Chondrocyte (in vitro differentiated cells): ENCODE measurements around the gene MYH7. TPM values are rescaled to one million over a fixed set of nuclear protein-coding genes. Genes with fewer than 3 reads are reported as not detected.

ENCODE experiments used
- DNase-seq: peaks from one replicate; pipeline ENCODE4 v3.0.0; 2021; ENCODE audit warnings: mixed read lengths, low spot score
- H3K27ac Mint-ChIP-seq: one replicate; pipeline ENCODE4 v1.8.0; 2021; ENCODE audit warnings: mild to moderate bottlenecking, moderate library complexity, mixed read lengths; ENCODE audit not compliant: unreplicated experiment
- H3K27me3 Mint-ChIP-seq: 2 replicates; pipeline ENCODE4 v1.8.0; 2021; ENCODE audit warnings: low read depth, mixed read lengths
- H3K36me3 Mint-ChIP-seq: 2 replicates; pipeline ENCODE4 v1.8.0; 2021; ENCODE audit warnings: low read depth, mixed read lengths
- H3K4me1 Mint-ChIP-seq: 2 replicates; pipeline ENCODE4 v1.8.0; 2021; ENCODE audit warnings: low read depth, mild to moderate bottlenecking, mixed read lengths
- H3K4me3 Mint-ChIP-seq: one replicate; pipeline ENCODE4 v1.8.0; 2021; ENCODE audit warnings: mild to moderate bottlenecking, moderate library complexity, mixed read lengths; ENCODE audit not compliant: unreplicated experiment
- H3K9me3 Mint-ChIP-seq: 2 replicates; pipeline ENCODE4 v1.8.0; 2021; ENCODE audit warnings: low read depth, mixed read lengths
- total RNA-seq: library from RNA; stranded (reverse); gene quantifications from 3 replicates; pipeline ENCODE4 v1.2.1, GENCODE V29; 2021
- TF ChIP-seq, protein P1 (sequence below): fragments of 200-600 bp; sonication (generic); IDR thresholded peaks from 2 replicates; pipeline ENCODE4 v1.5.0; 2021; ENCODE audit warnings: antibody characterized with exemption, mild to moderate bottlenecking, moderate library complexity

Gene MYH7
- total RNA-seq, 1 donor from 2014 or later, result not detected

DNA sequence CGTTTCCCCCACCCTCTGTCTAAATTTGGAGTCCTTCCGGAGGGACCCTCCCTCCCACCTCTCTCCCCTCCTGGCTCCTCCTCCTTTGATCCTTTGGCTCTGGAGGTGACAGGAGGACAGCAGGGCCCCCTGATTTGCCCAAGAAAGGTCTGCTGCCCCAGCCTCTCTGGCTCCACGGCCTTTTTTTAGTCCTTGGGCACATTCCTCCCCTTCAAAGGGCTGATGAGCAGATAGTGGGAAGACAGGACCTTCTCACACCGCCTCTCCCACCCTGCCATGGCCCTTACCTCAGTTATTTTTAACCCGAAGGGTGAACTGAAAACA is 27.2 kb downstream of the MYH7 start:
- H3K9me3 Mint-ChIP-seq, result no peaks in the 10 kb centered on the region
- TF ChIP-seq, protein P1, sequence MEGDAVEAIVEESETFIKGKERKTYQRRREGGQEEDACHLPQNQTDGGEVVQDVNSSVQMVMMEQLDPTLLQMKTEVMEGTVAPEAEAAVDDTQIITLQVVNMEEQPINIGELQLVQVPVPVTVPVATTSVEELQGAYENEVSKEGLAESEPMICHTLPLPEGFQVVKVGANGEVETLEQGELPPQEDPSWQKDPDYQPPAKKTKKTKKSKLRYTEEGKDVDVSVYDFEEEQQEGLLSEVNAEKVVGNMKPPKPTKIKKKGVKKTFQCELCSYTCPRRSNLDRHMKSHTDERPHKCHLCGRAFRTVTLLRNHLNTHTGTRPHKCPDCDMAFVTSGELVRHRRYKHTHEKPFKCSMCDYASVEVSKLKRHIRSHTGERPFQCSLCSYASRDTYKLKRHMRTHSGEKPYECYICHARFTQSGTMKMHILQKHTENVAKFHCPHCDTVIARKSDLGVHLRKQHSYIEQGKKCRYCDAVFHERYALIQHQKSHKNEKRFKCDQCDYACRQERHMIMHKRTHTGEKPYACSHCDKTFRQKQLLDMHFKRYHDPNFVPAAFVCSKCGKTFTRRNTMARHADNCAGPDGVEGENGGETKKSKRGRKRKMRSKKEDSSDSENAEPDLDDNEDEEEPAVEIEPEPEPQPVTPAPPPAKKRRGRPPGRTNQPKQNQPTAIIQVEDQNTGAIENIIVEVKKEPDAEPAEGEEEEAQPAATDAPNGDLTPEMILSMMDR, result no peak
- DNase-seq, result no peak
- H3K4me3 Mint-ChIP-seq, result no peak overlapping the region
- H3K27me3 Mint-ChIP-seq, result peaks cover 57% of the 10 kb centered on the region
- H3K36me3 Mint-ChIP-seq, result no peaks in the 10 kb centered on the region
- H3K27ac Mint-ChIP-seq, result no peak overlapping the region
- H3K4me1 Mint-ChIP-seq, result no peaks in the 10 kb centered on the region

DNA sequence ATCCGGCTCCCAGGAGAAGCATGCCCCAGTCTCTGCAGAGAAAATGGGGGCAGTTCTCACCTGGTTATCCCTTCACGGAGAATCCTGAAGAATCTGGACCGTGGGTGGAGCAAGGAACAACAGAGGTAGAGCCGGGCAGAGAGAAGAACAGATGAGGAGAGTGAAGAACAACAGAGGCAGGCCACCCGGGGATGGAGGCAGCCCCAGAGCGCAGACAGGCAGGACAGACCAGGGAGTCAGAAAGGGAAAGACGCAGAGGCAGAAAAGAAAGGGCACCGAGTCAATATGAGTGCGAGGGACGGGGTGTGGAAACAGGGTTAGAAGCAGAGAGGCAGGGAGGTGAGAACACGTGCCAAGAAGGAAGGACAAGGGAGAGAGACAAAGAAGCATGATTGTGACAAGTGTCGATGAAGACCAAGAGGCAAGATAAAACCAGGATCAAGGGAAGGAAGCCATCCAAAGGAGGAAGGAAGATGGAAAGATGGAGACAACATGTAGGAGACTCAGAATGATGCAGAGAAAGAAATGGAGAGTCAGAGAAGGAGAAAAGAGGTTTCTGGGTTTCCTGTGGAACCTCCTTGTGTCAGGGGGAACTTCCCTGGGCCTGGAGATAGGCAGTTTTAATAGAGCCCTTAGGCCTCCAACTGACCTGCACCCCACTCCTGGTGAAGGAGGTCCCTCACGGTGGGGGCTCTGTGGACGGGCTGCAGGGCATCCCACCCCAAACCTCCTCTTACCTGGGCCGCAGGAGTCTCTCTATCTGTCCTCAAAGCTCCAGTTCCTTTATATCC is 27.7 kb downstream of the MYH7 start, which contains the start of gene MYH6:
TSS of gene MYH6 (minus strand) at position 758 of the 791 bp plus-strand sequence. CDS start 1,050 bp downstream, outside the sequence.
- TF ChIP-seq, protein P1, result no peak
- H3K4me1 Mint-ChIP-seq, result no peaks in the 10 kb centered on the region
- no peak within 1 kb of the TSS for H3K27ac Mint-ChIP-seq
- DNase-seq, result no peak
- no peak within 1 kb of the TSS for H3K4me3 Mint-ChIP-seq
- H3K27me3 Mint-ChIP-seq, result peaks cover 61% of the 10 kb centered on the region
- H3K36me3 Mint-ChIP-seq, result no peaks in the 10 kb centered on the region
- H3K9me3 Mint-ChIP-seq, result no peaks in the 10 kb centered on the region

DNA sequence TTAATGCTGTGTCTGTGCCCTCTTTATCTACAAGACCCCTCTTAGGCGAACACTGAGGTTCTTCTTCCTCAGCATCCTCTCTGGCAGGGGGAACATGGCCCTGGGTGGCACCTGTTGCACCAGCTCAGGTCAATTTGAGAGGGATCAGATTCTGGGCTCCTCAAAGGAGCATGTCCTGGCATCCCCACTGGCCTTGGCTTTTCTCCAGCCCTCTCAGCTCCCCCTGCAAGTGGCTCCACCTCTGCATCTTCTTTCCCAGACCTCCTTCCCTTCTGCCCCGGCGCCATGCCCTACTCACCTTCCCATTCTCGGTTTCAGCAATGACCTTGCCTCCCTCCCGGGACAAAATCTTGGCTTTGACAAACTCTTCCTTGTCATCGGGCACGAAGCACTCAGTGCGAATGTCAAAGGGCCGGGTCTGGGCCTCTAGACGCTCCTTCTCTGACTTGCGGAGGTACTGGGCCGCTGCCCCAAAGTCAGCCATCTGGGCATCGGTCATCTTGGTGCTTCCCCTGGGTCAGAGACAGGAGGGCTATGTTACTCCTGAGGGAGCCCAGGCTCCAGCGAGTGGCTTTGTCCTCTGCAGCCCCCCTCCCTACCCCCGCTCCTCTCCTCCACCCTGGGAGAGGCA is 28.6 kb downstream of the MYH7 start:
- H3K36me3 Mint-ChIP-seq, result no peaks in the 10 kb centered on the region
- peaks cover 64% of the 10 kb centered on the region for H3K27me3 Mint-ChIP-seq
- H3K4me3 Mint-ChIP-seq, result no peak overlapping the region

DNA sequence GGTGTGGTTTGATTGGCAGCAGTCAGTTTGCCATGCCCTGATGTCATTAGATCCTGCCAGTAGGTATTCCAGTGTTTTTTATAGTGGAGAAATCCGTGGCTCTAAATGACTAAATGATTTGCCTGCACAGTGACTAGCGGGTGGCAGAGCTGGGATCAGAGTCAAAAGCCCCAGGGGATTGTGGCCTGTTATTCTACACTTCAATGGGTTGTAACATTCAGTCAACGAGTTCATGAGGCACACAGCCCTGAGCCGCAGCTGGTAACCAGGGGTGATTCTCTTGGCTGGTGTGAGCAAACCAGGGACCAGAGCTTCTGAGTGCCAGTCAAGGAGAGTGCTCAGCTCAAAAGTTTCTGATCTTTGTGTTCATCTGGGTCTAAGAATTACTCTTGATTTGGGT is 29.2 kb downstream of the MYH7 start:
- H3K27me3 Mint-ChIP-seq, result peaks cover 63% of the 10 kb centered on the region

More for the DNA sequence above, 28.6 kb downstream of the MYH7 start:
- Mint-ChIP-seq H3K27ac (no peak overlapping the region), H3K4me1 (no peaks in the 10 kb centered on the region), H3K9me3 (no peaks in the 10 kb centered on the region)
- TF ChIP-seq, protein P1, result no peak
- no peak for DNase-seq

DNA sequence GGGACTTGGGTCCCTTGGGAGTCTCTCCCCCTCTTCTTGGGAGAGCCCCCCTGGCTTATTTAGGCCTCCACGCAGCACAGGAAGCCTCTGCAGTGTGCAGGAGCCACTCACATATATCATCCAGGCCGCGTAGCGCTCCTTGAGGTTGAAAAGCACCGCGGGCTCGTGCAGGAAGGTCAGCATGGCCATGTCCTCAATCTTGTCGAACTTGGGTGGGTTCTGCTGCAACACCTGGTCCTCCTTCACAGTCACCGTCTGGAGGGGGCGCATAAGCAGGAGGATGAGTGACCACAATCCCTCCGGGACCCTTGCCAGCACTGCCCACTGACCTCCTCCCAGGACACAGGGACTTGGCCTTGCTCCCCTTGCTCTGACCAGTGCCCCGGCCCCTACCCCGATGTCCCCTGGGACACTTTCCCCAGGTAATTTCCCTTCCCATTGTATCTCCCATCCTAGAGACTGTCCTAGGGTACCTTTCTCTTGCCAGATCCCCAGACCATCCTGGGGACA is 29.9 kb downstream of the MYH7 start:
- H3K4me3 Mint-ChIP-seq, result no peak overlapping the region
- no peak overlapping the region for H3K27ac Mint-ChIP-seq
- H3K4me1 Mint-ChIP-seq, result no peaks in the 10 kb centered on the region
- H3K36me3 Mint-ChIP-seq, result no peaks in the 10 kb centered on the region
- H3K9me3 Mint-ChIP-seq, result no peaks in the 10 kb centered on the region
- H3K27me3 Mint-ChIP-seq, result peaks cover 57% of the 10 kb centered on the region
- TF ChIP-seq, protein P1, result no peak
- DNase-seq, result no peak

More for the DNA sequence above, 29.2 kb downstream of the MYH7 start:
- H3K27ac Mint-ChIP-seq, result no peak overlapping the region
- no peak for DNase-seq
- no peak overlapping the region for H3K4me3 Mint-ChIP-seq
- H3K36me3 Mint-ChIP-seq, result no peaks in the 10 kb centered on the region
- H3K9me3 Mint-ChIP-seq, result no peaks in the 10 kb centered on the region
- H3K4me1 Mint-ChIP-seq, result no peaks in the 10 kb centered on the region
- TF ChIP-seq, protein P1, result no peak
